ENCODE measurements around the gene AMBN. TPM values are rescaled to one million over a fixed set of nuclear protein-coding genes. Genes with fewer than 3 reads are reported as not detected.

Gene AMBN
- total and polyA plus RNA-seq, 10 donors: not detected

DNA sequence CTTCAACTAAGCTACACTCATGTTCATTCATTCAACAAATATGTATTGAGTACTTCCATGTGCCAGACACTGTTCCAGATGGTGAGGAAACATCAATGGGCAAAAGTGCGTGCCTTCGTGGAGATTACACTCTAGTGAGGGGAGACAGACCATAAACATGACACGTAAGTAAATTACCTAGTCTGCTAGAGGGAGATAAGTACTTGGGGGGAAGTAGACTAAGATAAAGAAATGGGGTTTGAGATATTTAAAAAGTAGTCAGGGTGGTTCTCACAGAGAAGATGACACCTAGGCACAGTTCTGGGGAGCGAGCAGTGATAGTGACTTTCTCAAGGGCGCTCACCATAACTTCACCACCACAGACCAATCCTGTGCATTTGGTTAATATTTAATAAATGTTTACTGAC lies 62.6 kb downstream of the AMBN start:
- Histone ChIP-seq H3K4me3 (no peak overlapping the region), H3K4me1 (peaks cover 0 to 12% (median 1%) of the 10 kb centered on the region in 6 donors), H3K9me3 (no peaks in the 10 kb centered on the region), H3K36me3 (no peaks in the 10 kb centered on the region), H3K27ac (no peak overlapping the region), H3K27me3 (replicated peaks in 1 of 7) (no peaks in the 10 kb centered on the region)
- intact Hi-C loops (cut with DNase I; ENCODE audit: low total_unique reads): no loop called here
- no peak for TF ChIP-seq POLR2A (IDR thresholded peaks at IDR 0.05)
- TF ChIP-seq, protein P1, sequence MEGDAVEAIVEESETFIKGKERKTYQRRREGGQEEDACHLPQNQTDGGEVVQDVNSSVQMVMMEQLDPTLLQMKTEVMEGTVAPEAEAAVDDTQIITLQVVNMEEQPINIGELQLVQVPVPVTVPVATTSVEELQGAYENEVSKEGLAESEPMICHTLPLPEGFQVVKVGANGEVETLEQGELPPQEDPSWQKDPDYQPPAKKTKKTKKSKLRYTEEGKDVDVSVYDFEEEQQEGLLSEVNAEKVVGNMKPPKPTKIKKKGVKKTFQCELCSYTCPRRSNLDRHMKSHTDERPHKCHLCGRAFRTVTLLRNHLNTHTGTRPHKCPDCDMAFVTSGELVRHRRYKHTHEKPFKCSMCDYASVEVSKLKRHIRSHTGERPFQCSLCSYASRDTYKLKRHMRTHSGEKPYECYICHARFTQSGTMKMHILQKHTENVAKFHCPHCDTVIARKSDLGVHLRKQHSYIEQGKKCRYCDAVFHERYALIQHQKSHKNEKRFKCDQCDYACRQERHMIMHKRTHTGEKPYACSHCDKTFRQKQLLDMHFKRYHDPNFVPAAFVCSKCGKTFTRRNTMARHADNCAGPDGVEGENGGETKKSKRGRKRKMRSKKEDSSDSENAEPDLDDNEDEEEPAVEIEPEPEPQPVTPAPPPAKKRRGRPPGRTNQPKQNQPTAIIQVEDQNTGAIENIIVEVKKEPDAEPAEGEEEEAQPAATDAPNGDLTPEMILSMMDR (IDR thresholded peaks at IDR 0.05 in 8 of 11, conservative IDR thresholded peaks at IDR 0.05 in 3 of 11): no peak
- no peak for TF ChIP-seq POLR2AphosphoS5 (IDR thresholded peaks at IDR 0.05)
- no peak for DNase-seq
- 67 to 86% (median 79%) methylated on average over 5 of the region's 5 CpGs for WGBS, 5 donors

Other genes starting within 250 kb of the AMBN start
- not detected for gene SMR3A, start 231.5 kb upstream of the AMBN start, total RNA-seq
- gene SMR3A, start 231.5 kb upstream of the AMBN start, polyA plus RNA-seq: not detected
- not detected for gene SMR3B, start 209.1 kb upstream of the AMBN start, total RNA-seq
- gene SMR3B, start 209.1 kb upstream of the AMBN start, polyA plus RNA-seq: not detected
- not detected for gene OPRPN, start 194.3 kb upstream of the AMBN start, total RNA-seq
- not detected for gene OPRPN, start 194.3 kb upstream of the AMBN start, polyA plus RNA-seq
- not detected for gene MUC7, start 120.1 kb upstream of the AMBN start, total RNA-seq
- not detected for gene MUC7, start 120.1 kb upstream of the AMBN start, polyA plus RNA-seq
- not detected for gene AMTN, start 73.7 kb upstream of the AMBN start, total RNA-seq
- gene AMTN, start 73.7 kb upstream of the AMBN start, polyA plus RNA-seq: not detected
- under 1 TPM in 2 of 7 donors, not detected in 5; 0.27 to 0.30 TPM for gene ENAM, start 36.5 kb downstream of the AMBN start, total RNA-seq
- gene ENAM, start 36.5 kb downstream of the AMBN start, polyA plus RNA-seq: under 1 TPM in 2 of 3 donors, not detected in 1; 0.02 to 0.03 TPM
- 1,000 to 10,000 TPM in 1 of 7 donors, 100 to 1,000 TPM in 6; 185 to 1,125 (median 538) TPM for gene JCHAIN, start 74.3 kb downstream of the AMBN start, total RNA-seq
- 100 to 1,000 TPM in 1 of 3 donors, 10 to 100 TPM in 2; 64.8 to 181 (median 96.9) TPM for gene JCHAIN, start 74.3 kb downstream of the AMBN start, polyA plus RNA-seq
- 10 to 100 TPM; 29.0 to 45.1 (median 37.6) TPM for gene UTP3, start 96.3 kb downstream of the AMBN start, total RNA-seq
- 10 to 100 TPM; 37.3 to 51.3 (median 47.3) TPM for gene UTP3, start 96.3 kb downstream of the AMBN start, polyA plus RNA-seq
- gene RUFY3, start 129.7 kb downstream of the AMBN start, total RNA-seq: 10 to 100 TPM; 41.6 to 96.8 (median 88.3) TPM
- gene RUFY3, start 129.7 kb downstream of the AMBN start, polyA plus RNA-seq: 10 to 100 TPM; 19.2 to 29.1 (median 23.3) TPM
- gene GRSF1, start 247.6 kb downstream of the AMBN start, total RNA-seq: 10 to 100 TPM; 38.5 to 48.2 (median 40.2) TPM
- 10 to 100 TPM; 31.1 to 37.6 (median 32.1) TPM for gene GRSF1, start 247.6 kb downstream of the AMBN start, polyA plus RNA-seq